ENCODE measurements around the gene DIS3L2.
A peak's percentile ranks its signal among the peaks of the same experiment; 100 is the strongest.
"Not testable (repeated sequence)": the region's sequence is repeated elsewhere in the genome, so short reads cannot be mapped to it uniquely, and the experiment has no call there.

Gene DIS3L2

DNA sequence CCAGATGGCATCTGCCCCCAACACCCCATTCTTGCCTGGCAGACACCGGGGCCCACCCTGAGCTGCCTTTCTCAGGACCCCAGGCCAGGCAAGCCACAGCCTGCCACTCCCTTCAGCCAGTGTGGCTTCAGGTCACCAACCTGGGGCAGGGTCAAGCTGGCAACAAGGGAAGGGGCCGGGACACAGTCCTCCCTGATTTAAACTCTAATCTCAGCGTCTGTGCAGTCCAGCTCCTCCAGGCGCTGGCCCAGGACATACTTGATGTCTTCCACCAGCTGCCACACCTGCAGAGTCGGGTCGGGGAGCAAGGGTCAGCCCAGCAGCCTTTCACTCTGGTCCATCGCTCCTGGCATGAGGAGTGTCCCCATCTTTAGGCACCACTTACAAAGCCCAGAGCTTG is 388.0 kb downstream of the DIS3L2 start:
- DNase-seq (ENCODE audit: low spot score): no peak

DNA sequence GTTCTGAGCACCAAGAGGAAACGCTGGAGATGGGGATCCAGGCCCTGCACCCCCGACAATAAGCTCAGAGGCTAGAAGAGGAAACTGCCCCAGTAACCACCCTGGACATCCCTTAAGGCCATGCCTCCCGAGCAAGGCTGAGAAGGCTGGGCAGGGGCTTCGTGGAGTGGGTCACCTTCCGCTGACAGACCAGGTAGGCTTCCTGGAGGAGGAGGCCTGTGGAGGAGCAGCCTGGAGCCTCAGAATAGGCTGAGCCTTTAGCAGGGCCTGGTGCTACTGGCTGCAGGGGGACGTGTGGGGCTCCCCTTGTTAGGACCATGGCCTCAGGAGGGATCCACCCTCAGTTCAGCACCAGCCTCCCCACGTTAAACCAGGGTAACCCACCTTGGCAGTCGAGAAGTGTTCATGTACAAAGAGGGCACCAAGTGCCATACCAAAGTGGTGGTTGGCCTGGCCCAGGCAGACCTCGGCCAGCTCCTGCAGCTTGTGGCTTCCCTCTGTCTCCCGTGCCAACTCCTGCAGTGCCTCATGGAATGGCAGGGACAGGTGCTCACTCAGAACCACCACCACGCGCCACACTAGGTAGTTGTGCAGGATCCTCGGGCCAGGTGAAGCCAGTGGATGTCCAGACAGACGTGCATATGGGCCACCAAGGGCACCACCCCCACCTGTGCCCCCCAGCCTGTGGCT is 388.6 kb downstream of the DIS3L2 start:
- DNase-seq (ENCODE audit: low spot score): no peak

DNA sequence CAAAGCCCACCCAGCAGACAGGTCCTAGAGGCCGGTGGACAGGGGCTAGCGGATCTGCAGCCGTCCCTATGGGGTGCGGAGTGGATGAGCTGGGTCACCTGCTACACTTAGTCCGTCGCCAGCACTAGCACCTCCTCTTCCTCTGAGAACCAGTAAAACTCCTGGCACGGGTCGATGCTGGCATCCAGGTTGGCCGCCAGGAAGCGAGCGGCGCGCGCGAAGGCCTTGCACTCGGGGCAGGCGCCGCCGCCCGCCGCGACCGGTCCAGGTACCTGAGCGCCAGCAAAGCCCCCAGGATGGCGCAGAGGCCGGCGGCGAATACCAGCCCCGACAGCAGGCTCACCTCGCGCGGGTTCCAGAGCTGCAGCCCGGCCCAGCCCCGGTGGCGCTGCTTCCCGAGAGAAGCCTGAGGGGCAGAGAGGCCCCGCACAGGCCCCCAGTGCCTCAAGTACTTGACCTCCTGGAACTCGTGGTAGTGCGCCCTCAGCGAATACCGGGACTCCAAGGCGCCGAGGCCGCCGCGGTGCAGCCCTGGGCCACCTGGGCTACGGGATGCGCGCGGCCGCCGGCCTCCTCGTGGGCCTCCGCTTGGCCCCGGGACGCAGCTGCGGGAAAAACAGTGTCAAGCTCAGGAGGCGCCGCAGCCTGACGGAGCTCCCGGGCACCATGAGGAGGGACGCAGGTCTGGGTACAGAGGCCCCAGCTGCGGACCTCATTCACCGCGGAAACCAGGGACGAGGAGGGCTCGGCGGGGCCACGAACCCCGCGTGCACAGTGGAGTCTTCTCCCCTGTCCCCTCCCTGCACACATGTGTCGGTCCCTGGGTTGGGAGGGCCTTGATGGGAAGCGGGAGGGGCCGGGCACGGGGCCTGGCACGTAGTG is 389.5 kb downstream of the DIS3L2 start:
- DNase-seq (ENCODE audit: low spot score): no peak

DNA sequence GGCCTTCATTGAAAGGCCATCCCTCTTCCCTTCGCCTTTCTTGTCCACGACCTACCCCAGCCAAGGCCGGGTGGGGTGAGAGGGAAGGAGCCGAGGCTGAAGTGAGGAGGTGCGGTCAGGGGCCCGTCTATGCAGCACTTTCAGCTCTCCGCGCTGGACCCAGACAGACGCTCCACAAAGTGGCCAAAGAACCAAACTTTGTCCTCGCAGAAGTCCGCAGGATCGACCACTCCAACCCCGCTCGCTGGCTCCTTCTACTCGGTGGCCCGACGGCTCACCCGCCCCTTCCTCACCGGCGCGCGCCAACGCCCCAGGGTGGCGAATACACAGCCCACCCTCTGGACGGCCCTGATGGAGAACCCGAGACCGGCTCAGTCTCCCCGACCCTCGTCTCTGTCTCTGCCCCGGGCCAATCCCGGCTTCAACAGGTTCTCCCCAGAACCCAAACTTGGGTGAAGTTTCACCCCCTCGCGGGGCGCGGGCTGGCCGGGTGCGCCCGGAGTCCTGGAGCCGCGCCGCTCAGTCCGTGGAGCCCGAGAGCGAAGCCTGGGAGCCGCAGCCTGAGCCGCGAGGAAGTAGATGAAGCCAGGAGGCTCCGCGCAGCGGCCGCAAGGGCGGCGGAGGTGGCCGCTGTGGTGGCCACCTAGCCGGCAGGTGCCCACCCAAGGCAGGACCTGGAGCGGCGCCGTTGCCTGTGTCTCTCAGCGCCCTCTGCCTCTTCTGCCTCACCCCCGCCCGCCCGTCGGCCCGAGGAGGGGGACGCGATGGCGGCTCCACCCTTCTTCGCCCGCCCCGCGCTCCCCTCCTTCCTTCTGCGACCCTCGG is 390.4 kb downstream of the DIS3L2 start:
- no peak for DNase-seq (ENCODE audit: low spot score)

DNA sequence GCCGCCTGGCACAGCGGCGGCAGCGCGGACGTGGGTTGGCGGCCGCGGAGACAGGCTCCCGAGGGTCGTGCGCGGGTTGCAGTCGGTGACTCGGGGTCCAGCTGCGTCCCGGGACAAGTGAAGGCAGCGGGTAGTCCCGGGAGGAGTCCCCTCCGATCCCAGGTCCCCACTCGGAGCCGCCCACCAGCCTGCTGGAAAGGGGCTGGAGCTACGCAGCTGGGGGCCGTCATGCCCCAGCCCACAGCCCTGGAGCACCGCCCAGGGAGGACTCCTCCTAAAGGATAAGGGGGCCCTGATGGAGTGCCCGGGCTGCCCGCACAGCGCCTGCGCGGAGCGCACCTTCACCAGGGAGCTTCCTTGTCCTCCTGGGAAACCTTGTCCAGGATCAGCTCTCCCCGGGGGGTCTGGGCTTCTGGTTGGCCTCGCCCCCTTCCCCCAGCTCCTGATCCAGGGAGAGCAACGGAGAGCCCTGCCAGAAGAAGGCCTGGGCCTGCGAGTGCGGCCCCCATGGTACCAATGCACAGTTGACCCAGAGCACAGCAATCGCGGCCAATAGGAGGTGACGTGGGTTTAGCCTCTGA is 391.1 kb downstream of the DIS3L2 start:
- DNase-seq (ENCODE audit: low spot score): no peak

DNA sequence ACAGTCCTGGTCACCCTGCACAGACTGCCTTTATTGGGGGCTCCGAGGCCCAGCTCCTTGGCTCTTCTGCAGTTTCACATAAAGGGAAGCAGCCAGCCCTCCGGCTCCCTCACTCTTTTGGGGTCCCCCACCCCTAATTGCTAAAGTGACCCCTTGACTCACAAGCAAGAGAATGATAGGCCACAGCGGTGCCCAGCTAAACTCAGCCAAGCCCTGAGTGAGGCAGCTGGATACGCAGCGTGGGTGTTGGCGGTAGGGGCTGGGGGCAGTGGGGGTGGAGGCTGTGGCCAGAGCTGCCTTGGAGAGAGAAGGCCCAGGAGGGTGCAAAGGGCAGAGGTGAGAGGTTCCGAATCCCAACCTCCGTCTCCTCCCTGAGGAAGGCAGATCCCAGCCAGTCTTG is 391.6 kb downstream of the DIS3L2 start:
- no peak for DNase-seq (ENCODE audit: low spot score)

GRCh38 chr2:232353660-232354059 is 392.1 kb downstream of the DIS3L2 start:
- no peak for DNase-seq (ENCODE audit: low spot score)

GRCh38 chr2:232354069-232354468 is 392.6 kb downstream of the DIS3L2 start:
- no peak for DNase-seq (ENCODE audit: low spot score)

GRCh38 chr2:232361646-232362045 is 400.1 kb downstream of the DIS3L2 start:
- no peak for DNase-seq (ENCODE audit: low spot score)

- DNase-seq (ENCODE audit: low spot score): no peak
Observed at GRCh38 chr2:232362174-232362900, 400.8 kb downstream of the DIS3L2 start.

- not testable (repeated sequence) for DNase-seq (ENCODE audit: low spot score)
Observed at GRCh38 chr2:232363064-232363783, 401.7 kb downstream of the DIS3L2 start.

- peak; percentile 6 for DNase-seq (ENCODE audit: low spot score)
Observed at GRCh38 chr2:232363784-232364615, 402.5 kb downstream of the DIS3L2 start.

DNA sequence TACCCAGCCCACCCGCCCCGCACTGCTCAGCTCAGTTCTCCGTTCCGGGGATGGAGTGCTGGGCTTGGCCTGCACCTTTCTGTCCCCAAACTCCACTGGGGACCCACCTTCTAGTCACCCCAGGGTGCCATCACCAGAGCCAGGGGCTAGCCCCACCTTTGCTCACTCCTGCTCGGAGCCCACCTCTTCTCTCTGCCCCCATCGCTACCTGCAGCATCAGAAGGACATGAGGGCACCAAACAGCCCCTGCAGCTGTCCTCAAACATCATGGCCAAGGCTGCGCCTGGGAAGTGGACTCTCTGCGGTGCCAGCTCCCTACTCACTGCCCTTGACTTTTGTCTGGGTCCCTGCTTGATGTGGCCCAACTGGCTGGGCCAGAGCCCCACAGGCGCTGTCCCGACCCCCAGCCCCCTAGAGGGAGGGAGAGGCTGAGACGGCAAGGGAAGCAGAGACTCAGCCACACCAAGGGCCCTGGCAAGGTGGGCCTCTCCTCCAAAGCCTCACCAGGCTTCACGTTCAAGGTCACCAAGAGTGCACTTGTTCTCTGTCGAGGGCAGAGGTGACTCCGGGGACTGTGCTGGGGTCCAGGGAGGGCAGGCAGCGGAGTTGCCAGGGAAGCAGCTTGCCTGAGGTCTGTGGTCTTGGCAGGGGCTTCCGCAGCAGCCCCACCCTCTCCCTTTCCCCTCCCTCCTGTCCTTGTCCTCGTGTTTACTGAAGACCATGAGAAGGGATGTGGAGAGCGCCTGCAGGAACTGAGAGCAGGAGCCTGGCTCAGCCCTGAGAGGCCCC is 403.5 kb downstream of the DIS3L2 start:
- not testable (repeated sequence) for DNase-seq (ENCODE audit: low spot score)

- DNase-seq (ENCODE audit: low spot score): no peak
Observed at GRCh38 chr2:232365621-232366321, 404.3 kb downstream of the DIS3L2 start.

GRCh38 chr2:232366461-232366860 is 404.9 kb downstream of the DIS3L2 start:
- not testable (repeated sequence) for DNase-seq (ENCODE audit: low spot score)

DNA sequence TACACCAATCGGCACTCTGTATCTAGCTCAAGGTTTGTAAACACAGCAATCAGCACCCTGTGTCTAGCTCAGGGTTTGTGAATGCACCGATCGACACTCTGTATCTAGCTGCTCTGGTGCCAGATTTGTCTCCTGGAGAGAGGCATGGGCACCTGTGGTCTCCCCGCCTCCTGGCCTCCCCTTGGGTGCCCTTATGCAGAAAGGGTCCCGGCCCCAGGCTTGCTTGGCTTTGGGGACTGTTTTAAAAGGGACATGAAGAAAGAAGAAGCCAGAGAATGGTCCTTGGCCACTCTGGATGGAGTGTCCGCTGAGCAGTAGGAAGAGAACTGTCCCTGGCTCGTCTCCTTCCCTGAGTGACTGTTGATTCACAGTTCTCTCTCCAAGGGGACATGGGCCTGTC is 405.5 kb downstream of the DIS3L2 start:
- DNase-seq (ENCODE audit: low spot score): no peak

DNA sequence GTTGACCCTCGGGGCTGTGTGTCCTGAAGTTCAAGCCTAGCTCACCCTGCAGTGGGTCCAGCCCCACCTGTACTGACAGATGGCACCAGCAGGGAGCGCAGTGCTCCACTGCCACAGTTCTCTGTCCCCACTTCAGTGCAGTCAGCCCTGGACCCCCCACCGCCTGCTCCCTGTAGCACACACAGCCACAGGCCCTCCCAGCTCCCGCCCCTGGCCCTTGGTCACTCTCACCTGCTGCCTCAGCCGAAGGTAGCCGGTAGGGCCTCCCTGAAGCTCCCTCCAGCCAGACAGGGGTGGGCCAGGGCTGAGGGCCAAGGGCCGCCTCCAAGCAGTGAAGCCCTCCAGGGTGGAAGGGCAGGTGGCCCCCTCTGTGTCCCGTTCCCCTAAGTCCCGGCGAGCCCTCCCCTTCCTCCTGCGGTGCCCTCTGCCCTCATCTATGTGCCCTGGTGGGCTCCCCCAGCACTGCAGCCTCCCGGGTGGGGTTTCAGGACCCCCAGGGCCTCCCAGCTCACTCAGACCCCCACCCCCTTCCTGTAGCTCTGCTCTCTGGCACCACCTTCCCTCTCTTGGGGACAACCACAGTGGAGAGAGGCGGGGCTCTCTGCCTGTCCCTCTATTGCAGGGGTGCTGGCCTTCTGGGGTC is 406.2 kb downstream of the DIS3L2 start:
- no peak for DNase-seq (ENCODE audit: low spot score)

DNA sequence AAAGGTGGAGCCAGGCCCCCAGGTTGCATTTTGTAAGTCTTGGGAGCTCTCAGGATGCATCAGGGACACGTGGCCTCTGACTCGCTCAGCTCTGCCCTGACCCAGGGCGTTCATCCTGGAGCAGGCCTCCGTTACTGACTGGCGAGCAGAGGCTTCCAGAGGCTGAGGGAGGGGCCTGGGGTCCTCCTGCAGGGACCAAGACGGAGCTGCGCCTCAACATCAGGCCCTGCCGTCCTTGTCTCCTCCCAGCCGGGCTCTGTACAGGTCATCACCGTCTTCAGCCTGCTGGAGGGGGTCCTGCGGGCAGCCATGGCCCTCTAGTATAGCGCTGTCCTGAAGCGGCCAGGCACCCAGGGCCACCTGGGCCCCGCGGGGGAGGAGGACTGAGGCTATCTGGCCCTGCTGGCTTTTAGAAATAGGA is 406.8 kb downstream of the DIS3L2 start:
- DNase-seq (ENCODE audit: low spot score): no peak
